NB4 (cell line): ENCODE results near the gene COPS8.

ENCODE experiments used
- MYC ChIP-seq: IDR thresholded peaks from 2 replicates; pipeline ENCODE4 v1.6.1; 2011; ENCODE audit warnings: low read depth, low read length
- POLR2A ChIP-seq: IDR thresholded peaks from 2 replicates; pipeline ENCODE4 v1.6.1; 2011; ENCODE audit warnings: mild to moderate bottlenecking; ENCODE audit not compliant: insufficient read length; ENCODE audit errors: extremely low read depth
- TF ChIP-seq, protein P1 (sequence below): IDR thresholded peaks from one replicate; pipeline ENCODE4 v1.5.1; 2012; ENCODE audit warnings: low read depth, low read length

DNA sequence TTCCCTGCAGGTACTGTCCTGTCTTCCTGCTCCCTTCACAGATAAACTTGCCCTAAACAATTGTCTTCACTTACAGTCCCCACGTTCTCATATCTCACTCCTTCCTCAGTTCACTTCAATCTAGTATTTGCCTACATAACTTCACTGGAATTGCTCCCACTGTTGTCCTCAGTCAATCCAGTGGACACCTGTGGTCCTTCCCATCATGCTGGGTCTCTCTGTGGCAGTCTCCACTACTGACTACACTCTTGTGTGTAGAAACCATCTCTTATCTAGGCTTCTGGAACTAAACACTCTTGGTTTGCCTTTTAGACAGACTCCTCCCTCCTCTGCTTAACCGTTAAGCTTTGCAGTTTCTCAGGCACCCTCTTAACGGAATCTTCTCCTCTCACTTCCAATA is 58.8 kb downstream of the COPS8 start:
- TF ChIP-seq, protein P1, sequence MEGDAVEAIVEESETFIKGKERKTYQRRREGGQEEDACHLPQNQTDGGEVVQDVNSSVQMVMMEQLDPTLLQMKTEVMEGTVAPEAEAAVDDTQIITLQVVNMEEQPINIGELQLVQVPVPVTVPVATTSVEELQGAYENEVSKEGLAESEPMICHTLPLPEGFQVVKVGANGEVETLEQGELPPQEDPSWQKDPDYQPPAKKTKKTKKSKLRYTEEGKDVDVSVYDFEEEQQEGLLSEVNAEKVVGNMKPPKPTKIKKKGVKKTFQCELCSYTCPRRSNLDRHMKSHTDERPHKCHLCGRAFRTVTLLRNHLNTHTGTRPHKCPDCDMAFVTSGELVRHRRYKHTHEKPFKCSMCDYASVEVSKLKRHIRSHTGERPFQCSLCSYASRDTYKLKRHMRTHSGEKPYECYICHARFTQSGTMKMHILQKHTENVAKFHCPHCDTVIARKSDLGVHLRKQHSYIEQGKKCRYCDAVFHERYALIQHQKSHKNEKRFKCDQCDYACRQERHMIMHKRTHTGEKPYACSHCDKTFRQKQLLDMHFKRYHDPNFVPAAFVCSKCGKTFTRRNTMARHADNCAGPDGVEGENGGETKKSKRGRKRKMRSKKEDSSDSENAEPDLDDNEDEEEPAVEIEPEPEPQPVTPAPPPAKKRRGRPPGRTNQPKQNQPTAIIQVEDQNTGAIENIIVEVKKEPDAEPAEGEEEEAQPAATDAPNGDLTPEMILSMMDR = no peak
- TF ChIP-seq POLR2A = no peak
- no peak for TF ChIP-seq MYC
